ENCODE results near the gene ADGRD1.

Gene ADGRD1

DNA sequence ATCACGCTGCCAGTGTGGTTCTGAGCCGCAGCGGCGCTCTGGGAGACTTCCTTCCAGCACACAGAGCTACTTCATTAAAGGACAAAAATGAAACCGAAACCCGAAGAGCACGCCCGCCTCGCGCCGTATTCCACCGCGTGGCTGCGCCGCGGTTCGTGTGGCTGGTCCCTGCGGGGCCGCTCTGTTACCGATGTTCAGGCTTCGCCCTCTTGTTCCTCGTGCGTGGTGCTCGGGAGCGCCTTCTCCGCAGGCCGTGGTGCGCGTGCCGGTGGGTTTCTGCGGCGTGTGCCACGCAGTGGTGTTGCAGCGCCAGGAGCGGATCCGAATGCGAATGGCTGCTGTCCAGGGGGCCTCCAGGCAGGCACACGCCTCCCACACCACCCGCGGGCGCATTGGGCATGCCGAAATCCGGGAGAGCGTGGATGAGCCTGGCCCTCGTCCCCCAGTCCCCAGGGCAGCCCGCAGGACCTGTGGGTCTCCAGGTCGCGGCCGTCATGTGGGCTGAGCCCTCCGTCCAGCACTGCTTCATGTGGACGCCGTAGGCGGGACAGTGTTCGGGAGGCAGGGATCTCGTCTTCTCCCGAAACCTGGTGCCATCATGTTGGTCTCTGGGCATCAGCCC is 91.2 kb downstream of the ADGRD1 start:
- ChIA-PET CTCF (no interaction called here), POLR2A (no interaction called here)
- DNase-seq (ENCODE audit: low read depth, low spot score) = no peak
- no peak overlapping the region for H3K4me3 ChIP-seq (ENCODE audit: low read depth, low read length)
- TF ChIP-seq, protein P1, sequence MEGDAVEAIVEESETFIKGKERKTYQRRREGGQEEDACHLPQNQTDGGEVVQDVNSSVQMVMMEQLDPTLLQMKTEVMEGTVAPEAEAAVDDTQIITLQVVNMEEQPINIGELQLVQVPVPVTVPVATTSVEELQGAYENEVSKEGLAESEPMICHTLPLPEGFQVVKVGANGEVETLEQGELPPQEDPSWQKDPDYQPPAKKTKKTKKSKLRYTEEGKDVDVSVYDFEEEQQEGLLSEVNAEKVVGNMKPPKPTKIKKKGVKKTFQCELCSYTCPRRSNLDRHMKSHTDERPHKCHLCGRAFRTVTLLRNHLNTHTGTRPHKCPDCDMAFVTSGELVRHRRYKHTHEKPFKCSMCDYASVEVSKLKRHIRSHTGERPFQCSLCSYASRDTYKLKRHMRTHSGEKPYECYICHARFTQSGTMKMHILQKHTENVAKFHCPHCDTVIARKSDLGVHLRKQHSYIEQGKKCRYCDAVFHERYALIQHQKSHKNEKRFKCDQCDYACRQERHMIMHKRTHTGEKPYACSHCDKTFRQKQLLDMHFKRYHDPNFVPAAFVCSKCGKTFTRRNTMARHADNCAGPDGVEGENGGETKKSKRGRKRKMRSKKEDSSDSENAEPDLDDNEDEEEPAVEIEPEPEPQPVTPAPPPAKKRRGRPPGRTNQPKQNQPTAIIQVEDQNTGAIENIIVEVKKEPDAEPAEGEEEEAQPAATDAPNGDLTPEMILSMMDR (IDR thresholded peaks at IDR 0.05; ENCODE audit: insufficient read depth, low read length, missing control alignments) = no peak

DNA sequence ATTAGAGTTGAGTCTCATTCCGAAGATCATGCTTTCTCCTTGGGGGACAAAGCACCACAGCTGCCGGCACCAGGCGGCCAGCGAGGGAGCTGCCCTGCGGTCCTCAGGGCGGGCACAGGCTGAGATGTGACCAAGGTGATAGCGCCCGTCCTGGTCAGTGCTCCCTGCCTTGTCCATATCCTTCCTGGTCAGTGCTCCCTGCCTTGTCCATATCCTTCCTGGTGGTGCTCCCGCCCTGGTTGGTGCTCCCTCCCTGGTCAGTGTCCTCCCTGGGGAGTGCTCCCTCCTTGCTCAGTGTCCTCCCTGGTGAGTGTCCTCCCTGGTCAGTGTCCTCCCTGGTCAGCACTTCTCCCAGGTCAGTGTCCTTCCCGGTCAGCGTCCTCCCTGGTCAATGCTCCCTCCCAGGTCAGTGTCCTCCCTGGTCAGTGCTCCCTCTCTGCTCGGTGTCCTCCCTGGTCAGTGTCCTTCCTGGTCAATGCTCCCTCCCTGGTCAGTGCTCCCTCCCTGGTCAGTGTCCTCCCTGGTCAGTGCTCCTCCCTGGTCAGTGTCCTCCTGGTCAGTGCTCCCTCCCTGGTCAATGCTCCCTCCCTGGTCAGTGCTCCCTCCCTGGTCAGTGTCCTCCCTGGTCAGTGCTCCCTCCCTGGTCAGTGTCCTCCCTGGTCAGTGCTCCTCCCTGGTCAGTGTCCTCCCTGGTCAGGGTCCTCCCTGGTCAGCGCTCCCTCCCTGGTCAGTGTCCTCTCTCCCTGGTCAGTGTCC is 92.2 kb downstream of the ADGRD1 start:
- no peak for DNase-seq (ENCODE audit: low read depth, low spot score)
- ChIA-PET CTCF (no interaction called here), POLR2A (no interaction called here)
- no peak overlapping the region for H3K4me3 ChIP-seq (ENCODE audit: low read depth, low read length)
- TF ChIP-seq, protein P1 (IDR thresholded peaks at IDR 0.05; ENCODE audit: insufficient read depth, low read length, missing control alignments) = no peak

DNA sequence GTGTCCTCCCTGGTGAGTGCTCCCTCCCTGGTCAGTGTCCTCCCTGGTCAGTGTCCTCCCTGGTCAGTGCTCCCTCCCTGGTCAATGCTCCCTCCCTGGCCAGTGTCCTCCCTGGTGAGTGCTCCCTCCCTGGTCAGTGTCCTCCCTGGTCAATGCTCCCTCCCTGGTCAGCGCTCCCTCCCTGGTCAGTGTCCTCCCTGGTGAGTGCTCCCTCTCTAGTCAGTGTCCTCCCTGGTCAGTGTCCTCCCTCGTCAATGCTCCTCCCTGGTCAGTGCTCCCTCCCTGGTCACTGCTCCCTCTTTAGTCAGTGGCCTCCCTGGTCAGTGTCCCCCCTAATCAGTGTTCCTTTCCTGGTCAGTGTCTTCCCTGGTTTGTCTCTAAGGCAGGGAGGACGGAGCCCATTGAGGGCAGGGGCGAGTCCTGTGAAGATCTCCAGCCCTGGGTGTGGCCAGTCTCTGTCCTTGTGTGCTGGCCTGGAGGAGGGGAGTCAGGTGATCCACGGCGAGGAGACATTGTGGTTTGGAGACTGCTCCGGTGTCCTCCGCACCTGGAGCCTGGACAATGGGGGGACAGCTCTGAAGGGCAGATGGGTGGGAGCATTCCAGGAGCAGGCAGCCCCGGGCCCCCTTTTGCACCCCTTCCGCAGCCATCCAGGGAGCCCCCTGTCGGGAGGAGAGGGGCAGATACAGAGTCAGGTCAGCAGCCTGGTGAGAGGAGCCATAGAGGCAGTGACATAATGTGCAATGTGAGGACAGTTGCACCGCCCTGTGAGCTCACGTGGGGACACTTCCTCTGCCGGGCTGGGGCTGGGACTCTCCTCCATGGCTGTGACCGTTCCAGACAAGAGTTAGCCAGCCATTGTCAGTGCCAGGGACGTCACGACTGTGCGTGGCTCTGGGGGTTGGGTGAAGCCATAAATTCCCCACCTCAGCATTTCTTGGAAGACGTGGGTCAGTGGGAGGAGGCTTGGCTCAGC is 93.4 kb downstream of the ADGRD1 start:
- CTCF ChIA-PET = no interaction called here
- POLR2A ChIA-PET = no interaction called here
- TF ChIP-seq, protein P1 (IDR thresholded peaks at IDR 0.05; ENCODE audit: insufficient read depth, low read length, missing control alignments) = no peak
- no peak overlapping the region for H3K4me3 ChIP-seq (ENCODE audit: low read depth, low read length)
- DNase-seq (ENCODE audit: low read depth, low spot score) = no peak

DNA sequence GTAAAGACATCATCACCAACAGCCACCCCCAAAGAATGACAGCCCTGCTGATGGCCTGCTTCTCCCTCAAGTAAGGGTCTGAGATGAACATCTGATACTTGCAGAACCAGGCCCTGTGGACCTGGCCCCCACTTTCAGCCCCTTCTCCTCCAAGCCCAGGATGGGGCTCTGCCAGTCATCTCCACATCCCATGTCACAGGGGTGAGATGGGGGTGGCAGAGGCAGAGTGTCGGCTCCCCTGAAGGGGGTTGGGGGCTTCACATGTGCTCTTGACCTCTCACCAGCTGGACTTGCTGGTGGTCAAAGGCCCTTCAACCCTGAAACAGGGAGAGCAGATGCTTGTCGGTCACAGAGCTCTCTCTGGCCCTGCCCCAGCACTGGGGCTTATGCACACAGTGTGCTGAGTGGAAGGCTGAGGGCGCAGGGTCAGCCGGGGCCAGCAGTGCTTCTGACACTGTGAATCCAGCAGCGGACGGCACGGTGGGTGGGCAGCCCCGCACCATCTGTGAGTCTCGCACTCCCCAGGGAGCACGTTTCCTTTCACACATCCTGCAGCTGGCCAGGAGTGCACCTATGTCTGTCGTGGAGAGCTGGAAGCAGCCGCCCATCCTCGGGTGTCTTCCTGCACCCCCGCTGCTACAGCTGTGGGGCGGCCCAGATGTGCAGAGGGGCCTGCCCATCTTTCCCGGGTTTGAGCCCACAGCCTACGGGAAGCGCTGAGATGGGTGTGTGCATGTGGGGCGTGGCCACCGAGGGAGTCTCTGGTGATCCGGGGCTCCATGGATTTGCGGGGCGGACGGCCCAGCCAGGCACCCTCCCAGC is 94.3 kb downstream of the ADGRD1 start:
- TF ChIP-seq, protein P1 (IDR thresholded peaks at IDR 0.05; ENCODE audit: insufficient read depth, low read length, missing control alignments) = no peak
- H3K4me3 ChIP-seq (ENCODE audit: low read depth, low read length) = no peak overlapping the region
- ChIA-PET POLR2A (no interaction called here), CTCF (no interaction called here)
- DNase-seq (ENCODE audit: low read depth, low spot score) = no peak

DNA sequence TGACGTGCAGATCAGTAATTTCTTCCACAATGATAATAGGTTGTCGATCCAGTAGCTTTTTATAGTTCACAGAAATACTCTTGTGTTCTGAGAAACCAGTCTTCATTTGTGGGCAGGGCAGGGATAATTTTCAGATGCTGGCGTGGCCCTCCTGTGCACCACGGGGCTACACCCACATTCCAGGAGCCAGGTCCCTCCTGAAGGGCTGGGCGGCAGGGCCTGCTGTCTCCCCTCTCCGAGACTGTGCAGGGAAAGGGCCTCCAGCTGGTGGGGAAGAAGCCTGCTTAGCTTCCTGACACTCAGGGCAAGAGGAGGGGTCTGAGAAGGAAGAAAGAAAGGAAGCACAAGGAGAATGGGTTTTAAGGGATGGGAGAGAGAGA is 94.9 kb downstream of the ADGRD1 start:
- DNase-seq (ENCODE audit: low read depth, low spot score) = no peak
- TF ChIP-seq, protein P1 (IDR thresholded peaks at IDR 0.05; ENCODE audit: insufficient read depth, low read length, missing control alignments) = no peak
- H3K4me3 ChIP-seq (ENCODE audit: low read depth, low read length) = no peak overlapping the region
- CTCF ChIA-PET = no interaction called here
- POLR2A ChIA-PET = no interaction called here

Data from AG04449 (cell line).